NCI-H146 (cell line): Measurements from ENCODE around the gene MAL.

Source experiments
- DNase-seq: peaks from one replicate; lab custom pipeline; 2025; lab: John Stamatoyannopoulos, UW

Gene MAL

GRCh38 chr2:95025406-95026319 is at the start of gene MAL:
Gene MAL (plus strand): TSS chr2:95025708. CDS start chr2:95025793, 85 bp downstream.
- peak; percentile 49 for DNase-seq

- no peak for DNase-seq
Observed at GRCh38 chr2:94977826-94978225, 47.7 kb upstream of the MAL start.

GRCh38 chr2:94978917-94979316 is 46.6 kb upstream of the MAL start:
- DNase-seq: no peak

GRCh38 chr2:94979406-94980375 is 45.8 kb upstream of the MAL start:
- no peak for DNase-seq

GRCh38 chr2:94980406-94980805 is 45.1 kb upstream of the MAL start:
- no peak for DNase-seq

- no peak for DNase-seq
Observed at GRCh38 chr2:94982156-94982555, 43.4 kb upstream of the MAL start.

GRCh38 chr2:94982675-94983074 is 42.8 kb upstream of the MAL start:
- no peak for DNase-seq

- DNase-seq: no peak
Observed at GRCh38 chr2:94984964-94985575, 40.4 kb upstream of the MAL start.

GRCh38 chr2:94985636-94986035 is 39.9 kb upstream of the MAL start:
- no peak for DNase-seq

GRCh38 chr2:94986392-94986963 is 39.0 kb upstream of the MAL start:
- peak; percentile 46 for DNase-seq

- no peak for DNase-seq
Observed at GRCh38 chr2:94987074-94988020, 38.2 kb upstream of the MAL start.

GRCh38 chr2:94990956-94991355 is 34.6 kb upstream of the MAL start:
- DNase-seq: no peak

GRCh38 chr2:94992360-94992759 is 33.1 kb upstream of the MAL start:
- DNase-seq: no peak

- peak; percentile 67 for DNase-seq
Observed at GRCh38 chr2:94993176-94994062, 32.1 kb upstream of the MAL start.

GRCh38 chr2:94994063-94994913 is 31.2 kb upstream of the MAL start:
- DNase-seq: no peak

GRCh38 chr2:94994914-94995552 is 30.5 kb upstream of the MAL start:
- DNase-seq: no peak

GRCh38 chr2:94995553-94996304 is 29.8 kb upstream of the MAL start:
- DNase-seq: no peak
